ENCODE results near the gene SLFNL1. TPM values are rescaled to one million over a fixed set of nuclear protein-coding genes. Genes with fewer than 3 reads are reported as not detected.
A peak's percentile ranks its signal among the peaks of the same experiment; 100 is the strongest.

Gene SLFNL1
- total RNA-seq, 1 experiment from 2014 or later = not detected

GRCh38 chr1:41020109-41020576 is 1.4 kb downstream of the SLFNL1 start:
- no peak for DNase-seq (ENCODE audit: low spot score)

- DNase-seq (ENCODE audit: low spot score) = no peak
Observed at GRCh38 chr1:41019353-41019745, 2.2 kb downstream of the SLFNL1 start.

GRCh38 chr1:41018018-41018410 is 3.5 kb downstream of the SLFNL1 start:
- DNase-seq (ENCODE audit: low spot score) = no peak

GRCh38 chr1:41017141-41018017 is 4.1 kb downstream of the SLFNL1 start:
- no peak for DNase-seq (ENCODE audit: low spot score)

GRCh38 chr1:41015897-41016470 is 5.5 kb downstream of the SLFNL1 start:
- no peak for DNase-seq (ENCODE audit: low spot score)

GRCh38 chr1:41015281-41015896 is 6.1 kb downstream of the SLFNL1 start:
- no peak for DNase-seq (ENCODE audit: low spot score)

- DNase-seq (ENCODE audit: low spot score) = no peak
Observed at GRCh38 chr1:41014871-41015270, 6.7 kb downstream of the SLFNL1 start.

GRCh38 chr1:41013796-41014195 is 7.7 kb downstream of the SLFNL1 start:
- DNase-seq (ENCODE audit: low spot score) = no peak

GRCh38 chr1:41013024-41013423 is 8.5 kb downstream of the SLFNL1 start:
- no peak for DNase-seq (ENCODE audit: low spot score)

GRCh38 chr1:41010345-41010744 is 11.2 kb downstream of the SLFNL1 start:
- DNase-seq (ENCODE audit: low spot score) = no peak

- DNase-seq (ENCODE audit: low spot score) = no peak
Observed at GRCh38 chr1:41009466-41009865, 12.1 kb downstream of the SLFNL1 start.

- DNase-seq (ENCODE audit: low spot score) = no peak
Observed at GRCh38 chr1:41006942-41007865, 14.3 kb downstream of the SLFNL1 start.

- DNase-seq (ENCODE audit: low spot score) = no peak
Observed at GRCh38 chr1:41005876-41006275, 15.6 kb downstream of the SLFNL1 start.

GRCh38 chr1:41003640-41004220 is 17.8 kb downstream of the SLFNL1 start:
- DNase-seq (ENCODE audit: low spot score) = peak; percentile 99

- no peak for DNase-seq (ENCODE audit: low spot score)
Observed at GRCh38 chr1:41003127-41003639, 18.3 kb downstream of the SLFNL1 start.

- DNase-seq (ENCODE audit: low spot score) = no peak
Observed at GRCh38 chr1:40998668-40999067, 22.9 kb downstream of the SLFNL1 start.

GRCh38 chr1:40997096-40997495 is 24.4 kb downstream of the SLFNL1 start:
- DNase-seq (ENCODE audit: low spot score) = no peak

GRCh38 chr1:40989066-40989465 is 32.5 kb downstream of the SLFNL1 start:
- DNase-seq (ENCODE audit: low spot score) = no peak

- DNase-seq (ENCODE audit: low spot score) = no peak
Observed at GRCh38 chr1:40988280-40988679, 33.2 kb downstream of the SLFNL1 start.

GRCh38 chr1:40987439-40988276 is 33.9 kb downstream of the SLFNL1 start:
- DNase-seq (ENCODE audit: low spot score) = no peak

Data from H4 (cell line).